IPS-18a (cell line): ENCODE results near the gene APBA2.

Experiments
- H3K27ac ChIP-seq: one replicate; pipeline ENCODE4 v1.5.1; 2013; ENCODE audit warnings: low read length
- H3K27me3 ChIP-seq: one replicate; pipeline ENCODE4 v1.6.1; 2013; ENCODE audit warnings: mild to moderate bottlenecking, low read length; ENCODE audit not compliant: control insufficient read depth, insufficient read depth
- H3K36me3 ChIP-seq: one replicate; pipeline ENCODE4 v1.6.1; 2013; ENCODE audit warnings: low read depth, low read length; ENCODE audit not compliant: control insufficient read depth
- H3K4me1 ChIP-seq: one replicate; pipeline ENCODE4 v1.6.1; 2013; ENCODE audit warnings: low read depth, low read length; ENCODE audit not compliant: control insufficient read depth
- H3K4me3 ChIP-seq: one replicate; pipeline ENCODE4 v1.5.1; 2013; ENCODE audit warnings: low read length
- H3K9ac ChIP-seq: one replicate; pipeline ENCODE4 v1.6.1; 2013; ENCODE audit warnings: mild to moderate bottlenecking, low read length, moderate library complexity
- H3K9me3 ChIP-seq: one replicate; pipeline ENCODE4 v1.6.1; 2013; ENCODE audit warnings: low read depth, low read length; ENCODE audit not compliant: control insufficient read depth

The APBA2 gene

DNA sequence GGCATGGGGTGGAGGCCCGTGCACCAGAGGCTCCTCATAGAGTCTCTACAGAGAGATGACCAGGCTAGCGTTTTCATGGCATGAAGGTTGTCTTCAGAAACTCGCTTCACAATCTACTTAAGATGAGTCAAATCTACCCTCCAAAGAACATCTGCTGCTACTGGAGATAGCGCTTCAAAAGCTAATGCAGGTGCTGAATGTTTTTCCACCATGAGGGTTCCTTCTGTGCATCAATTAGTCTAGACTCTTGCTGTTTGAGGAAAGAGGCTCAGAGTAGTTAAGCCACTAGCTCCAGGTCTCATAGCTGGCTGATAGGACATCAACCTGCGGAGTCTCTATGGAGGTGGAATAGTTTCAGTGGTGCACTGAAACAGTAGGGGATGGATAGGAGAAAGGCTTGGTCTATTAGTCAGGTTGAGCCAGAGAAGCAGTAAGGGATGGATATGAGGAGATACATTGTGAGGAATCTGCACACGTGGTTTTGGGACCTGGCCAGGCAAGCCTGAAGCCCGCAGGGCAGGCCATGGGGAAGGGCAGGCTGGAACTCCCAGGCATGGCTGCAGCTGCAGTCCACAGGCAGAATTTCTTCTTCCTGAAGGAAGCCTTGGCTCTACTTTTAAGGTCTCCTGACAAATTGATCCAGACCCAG is 117.5 kb downstream of the APBA2 start:
- Histone ChIP-seq H3K9ac (no peak overlapping the region), H3K36me3 (no peaks in the 10 kb centered on the region), H3K4me1 (no peaks in the 10 kb centered on the region), H3K27me3 (no peaks in the 10 kb centered on the region), H3K9me3 (no peaks in the 10 kb centered on the region), H3K4me3 (no peak overlapping the region), H3K27ac (no peak overlapping the region)

DNA sequence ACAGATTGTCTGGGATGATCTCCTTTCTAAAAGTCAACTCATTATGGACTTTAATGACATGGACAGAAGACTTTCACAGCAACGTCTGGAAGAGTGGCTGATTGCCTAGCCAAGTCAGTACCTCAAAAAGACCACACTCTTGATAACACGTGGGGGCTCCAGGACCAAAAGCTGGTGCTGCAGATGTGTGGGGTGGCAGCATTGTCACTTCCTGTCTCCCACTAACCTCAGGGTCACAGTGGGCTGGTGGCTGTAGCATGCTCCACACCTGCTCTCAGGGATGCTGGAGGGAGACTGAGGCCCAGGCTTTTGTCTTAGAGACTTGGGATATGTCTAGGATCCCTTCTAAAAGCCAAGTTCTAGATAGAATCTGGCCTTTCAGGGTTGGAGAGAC is 118.1 kb downstream of the APBA2 start:
- no peaks in the 10 kb centered on the region for H3K4me1 ChIP-seq
- H3K27ac ChIP-seq, result no peak overlapping the region
- H3K36me3 ChIP-seq, result no peaks in the 10 kb centered on the region
- no peak overlapping the region for H3K9ac ChIP-seq
- H3K27me3 ChIP-seq, result no peaks in the 10 kb centered on the region
- no peak overlapping the region for H3K4me3 ChIP-seq
- no peaks in the 10 kb centered on the region for H3K9me3 ChIP-seq

DNA sequence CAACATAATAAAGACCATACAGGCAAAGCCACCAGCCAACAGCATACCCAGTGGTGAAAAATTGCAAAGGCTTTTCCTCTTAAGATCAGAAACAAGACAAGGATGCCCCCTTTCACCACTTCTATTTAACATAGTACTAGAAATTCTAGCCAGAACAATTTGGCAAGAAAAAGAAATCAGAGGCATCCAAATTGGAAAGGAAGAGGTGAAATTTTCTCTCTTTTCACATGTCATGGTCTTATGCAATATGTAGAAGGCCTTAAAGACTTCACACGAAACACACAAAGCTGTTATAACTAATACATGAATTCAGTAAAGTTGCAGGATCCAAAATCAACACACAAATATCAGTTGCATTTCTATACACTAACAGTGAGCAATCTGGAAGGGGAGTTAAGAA is 120.2 kb downstream of the APBA2 start:
- Histone ChIP-seq H3K9me3 (no peaks in the 10 kb centered on the region), H3K36me3 (no peaks in the 10 kb centered on the region), H3K4me3 (no peak overlapping the region), H3K27ac (no peak overlapping the region), H3K9ac (no peak overlapping the region), H3K4me1 (no peaks in the 10 kb centered on the region), H3K27me3 (no peaks in the 10 kb centered on the region)

DNA sequence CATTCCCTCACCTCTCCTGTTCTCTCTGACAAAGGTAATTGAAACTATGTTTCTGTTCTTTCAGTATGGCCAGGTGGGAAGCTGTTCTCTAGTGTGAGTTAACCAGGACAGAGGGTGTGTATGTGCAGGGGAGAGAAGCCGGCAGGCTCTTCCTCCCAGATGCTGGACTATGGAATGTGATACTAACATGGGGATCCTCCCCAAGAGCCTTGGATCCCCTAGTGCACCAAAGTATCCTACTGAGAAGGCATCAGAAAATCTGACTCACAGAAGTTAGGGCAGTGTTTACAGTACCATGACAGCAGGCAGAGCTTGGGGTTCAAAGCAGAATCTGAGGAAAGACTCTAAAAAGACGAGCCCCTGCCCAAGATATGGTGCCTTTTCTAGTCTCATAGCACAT is 123.1 kb downstream of the APBA2 start:
- Histone ChIP-seq H3K4me3 (no peak overlapping the region), H3K9ac (no peak overlapping the region), H3K9me3 (no peaks in the 10 kb centered on the region), H3K27me3 (no peaks in the 10 kb centered on the region), H3K4me1 (no peaks in the 10 kb centered on the region), H3K27ac (no peak overlapping the region), H3K36me3 (no peaks in the 10 kb centered on the region)

DNA sequence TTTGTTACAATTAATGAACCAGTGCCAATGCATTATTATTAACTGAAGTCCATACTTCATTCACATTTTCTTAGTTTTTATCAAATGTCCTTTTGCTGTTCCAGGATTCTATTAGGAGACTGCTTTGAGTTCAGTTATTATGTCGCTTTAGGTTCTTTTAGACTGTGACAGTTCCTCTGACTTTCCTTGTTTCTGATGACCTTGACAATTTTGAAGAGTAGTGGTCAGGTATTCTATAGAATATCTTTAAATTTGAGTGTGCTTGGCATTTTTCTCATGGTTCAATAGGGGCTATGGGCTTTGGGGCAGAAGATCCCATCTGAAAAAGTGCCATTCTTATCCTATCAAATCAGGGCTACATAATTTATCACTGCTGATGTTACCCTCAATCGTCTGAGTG is 126.3 kb downstream of the APBA2 start:
- H3K27me3 ChIP-seq, result no peaks in the 10 kb centered on the region
- no peaks in the 10 kb centered on the region for H3K36me3 ChIP-seq

DNA sequence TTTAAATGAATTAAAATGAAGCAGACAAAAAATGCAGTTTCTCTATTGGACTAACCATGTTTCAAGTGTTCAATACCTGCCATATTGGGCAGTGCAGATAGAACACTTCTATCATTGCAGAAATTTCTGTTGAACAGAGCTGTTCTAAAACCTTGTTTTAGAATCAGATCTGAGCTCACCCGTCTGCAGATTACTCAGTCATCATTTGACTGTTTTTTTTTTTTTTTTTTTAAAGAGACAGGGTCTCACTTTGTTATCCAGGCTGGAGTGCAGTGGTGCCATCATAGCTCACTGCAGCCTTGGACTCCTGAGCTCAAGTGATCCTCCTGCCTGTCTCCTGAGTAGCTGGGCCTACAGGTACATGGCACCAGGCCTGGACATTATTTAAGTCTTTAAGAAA is 128.7 kb downstream of the APBA2 start:
- no peak overlapping the region for H3K27ac ChIP-seq
- H3K9ac ChIP-seq, result no peak overlapping the region
- no peaks in the 10 kb centered on the region for H3K27me3 ChIP-seq
- no peaks in the 10 kb centered on the region for H3K36me3 ChIP-seq
- no peak overlapping the region for H3K4me3 ChIP-seq
- no peaks in the 10 kb centered on the region for H3K9me3 ChIP-seq
- peaks cover 8% of the 10 kb centered on the region for H3K4me1 ChIP-seq

More for the DNA sequence above, 126.3 kb downstream of the APBA2 start:
- Histone ChIP-seq H3K9ac (no peak overlapping the region), H3K9me3 (no peaks in the 10 kb centered on the region), H3K4me3 (no peak overlapping the region), H3K27ac (no peak overlapping the region), H3K4me1 (no peaks in the 10 kb centered on the region)

DNA sequence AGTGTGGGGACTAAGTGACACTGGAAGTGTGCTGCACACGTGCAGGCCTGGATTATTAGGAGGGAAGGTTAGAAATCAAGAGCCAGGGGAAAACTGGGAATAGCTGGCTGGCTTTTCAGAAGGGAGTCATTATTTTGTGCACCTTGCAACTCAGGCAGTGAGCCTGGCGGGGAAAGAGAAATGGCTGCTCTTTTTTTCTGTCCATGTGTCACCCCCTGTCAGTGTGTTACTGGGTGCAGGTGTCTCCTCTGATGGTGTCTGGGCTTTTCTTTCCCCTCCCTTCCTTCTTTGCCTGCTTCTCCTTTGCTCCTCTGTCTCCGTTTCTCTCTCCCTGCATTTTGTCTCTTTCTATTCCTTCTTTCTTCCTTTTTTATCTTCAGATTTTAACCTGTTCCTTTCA is 130.7 kb downstream of the APBA2 start:
- Histone ChIP-seq H3K27me3 (no peaks in the 10 kb centered on the region), H3K9me3 (no peaks in the 10 kb centered on the region), H3K9ac (no peak overlapping the region), H3K27ac (no peak overlapping the region), H3K4me1 (peaks cover 8% of the 10 kb centered on the region), H3K4me3 (no peak overlapping the region), H3K36me3 (no peaks in the 10 kb centered on the region)

DNA sequence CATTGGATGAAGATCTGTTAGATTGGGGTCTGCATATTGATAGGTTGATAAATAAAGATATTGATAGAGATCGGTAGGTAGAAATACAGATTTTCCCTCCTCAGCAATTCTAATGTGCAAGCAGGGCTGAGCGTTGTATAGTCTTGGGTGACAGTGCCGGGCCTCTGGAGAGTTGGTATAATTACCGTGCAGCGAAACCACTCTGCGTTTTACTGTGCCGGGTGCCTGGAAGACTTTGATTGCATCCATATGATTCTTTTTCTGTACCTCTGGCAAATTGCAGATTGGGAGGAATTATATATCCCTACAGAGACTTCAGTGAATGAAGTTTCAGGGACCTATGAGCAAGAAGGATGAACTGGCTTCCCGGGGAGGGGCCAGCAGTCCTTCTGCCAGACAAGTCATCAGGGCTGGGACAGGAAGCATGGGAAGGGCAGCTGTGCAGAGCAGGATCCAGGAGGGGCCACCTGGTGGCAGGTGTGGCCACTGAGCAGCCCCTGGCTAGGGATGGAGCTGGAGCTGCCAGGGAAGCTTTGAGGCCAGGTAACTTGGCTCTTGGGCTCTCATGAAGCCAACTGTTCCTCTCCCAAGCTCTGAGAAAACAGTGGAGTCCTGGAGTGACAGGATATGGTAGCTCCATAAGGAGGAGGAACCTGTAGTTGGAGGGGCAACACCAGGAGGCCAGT is 132.5 kb downstream of the APBA2 start:
- H3K9ac ChIP-seq, result no peak overlapping the region

DNA sequence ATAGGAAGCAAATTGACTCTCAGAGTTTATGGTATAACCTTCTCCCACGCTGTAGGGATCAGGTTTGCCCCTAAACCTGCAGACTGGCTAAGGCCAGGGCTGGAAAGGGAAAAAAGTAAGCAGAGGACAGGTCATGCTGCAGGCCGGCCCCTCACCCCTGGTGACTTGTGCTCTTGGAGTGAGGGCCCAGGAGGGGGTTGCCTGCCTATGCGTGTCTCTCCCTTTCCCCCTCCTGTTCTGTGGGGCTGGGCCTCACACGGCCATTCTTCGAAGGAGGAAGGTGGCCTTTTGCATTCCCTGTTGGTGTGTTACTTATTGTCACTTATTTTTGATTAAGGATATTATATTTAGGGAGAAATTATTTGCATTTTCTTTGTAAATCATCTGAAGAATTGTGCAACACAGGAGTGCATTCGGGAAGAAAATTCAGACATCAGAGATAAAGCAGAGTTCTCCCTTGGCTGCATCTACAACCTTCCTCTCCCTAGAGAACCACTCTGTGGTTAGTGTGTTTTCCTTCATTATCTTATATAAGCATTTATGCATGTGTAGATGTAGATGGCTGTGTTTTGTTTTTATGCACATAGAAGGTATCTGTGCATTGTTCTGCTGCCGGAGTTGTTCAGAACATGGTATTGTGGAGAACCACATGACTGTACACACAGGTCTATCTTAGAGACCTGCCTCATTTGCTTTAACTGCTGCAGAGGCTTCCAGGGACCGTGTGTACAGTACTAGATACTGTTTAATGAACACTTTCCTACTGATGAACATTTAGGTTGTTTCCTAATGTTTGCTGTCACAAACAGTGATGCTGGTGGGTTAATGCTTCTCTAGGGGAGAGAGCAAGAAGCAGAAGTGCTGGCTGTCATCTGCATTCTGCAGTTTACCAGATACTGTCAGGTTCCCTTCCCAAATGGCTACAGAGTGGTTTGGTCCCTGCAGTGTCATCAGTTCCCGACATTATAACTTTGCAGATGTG is 133.5 kb downstream of the APBA2 start:
- no peak overlapping the region for H3K27ac ChIP-seq
- H3K27me3 ChIP-seq, result no peaks in the 10 kb centered on the region
- no peak overlapping the region for H3K4me3 ChIP-seq
- H3K4me1 ChIP-seq, result peaks cover 8% of the 10 kb centered on the region
- H3K9ac ChIP-seq, result no peak overlapping the region
- H3K9me3 ChIP-seq, result no peaks in the 10 kb centered on the region
- H3K36me3 ChIP-seq, result no peaks in the 10 kb centered on the region

More for the DNA sequence above, 132.5 kb downstream of the APBA2 start:
- H3K4me3 ChIP-seq, result no peak overlapping the region
- no peaks in the 10 kb centered on the region for H3K27me3 ChIP-seq
- no peaks in the 10 kb centered on the region for H3K9me3 ChIP-seq
- peaks cover 8% of the 10 kb centered on the region for H3K4me1 ChIP-seq
- H3K36me3 ChIP-seq, result no peaks in the 10 kb centered on the region
- no peak overlapping the region for H3K27ac ChIP-seq

DNA sequence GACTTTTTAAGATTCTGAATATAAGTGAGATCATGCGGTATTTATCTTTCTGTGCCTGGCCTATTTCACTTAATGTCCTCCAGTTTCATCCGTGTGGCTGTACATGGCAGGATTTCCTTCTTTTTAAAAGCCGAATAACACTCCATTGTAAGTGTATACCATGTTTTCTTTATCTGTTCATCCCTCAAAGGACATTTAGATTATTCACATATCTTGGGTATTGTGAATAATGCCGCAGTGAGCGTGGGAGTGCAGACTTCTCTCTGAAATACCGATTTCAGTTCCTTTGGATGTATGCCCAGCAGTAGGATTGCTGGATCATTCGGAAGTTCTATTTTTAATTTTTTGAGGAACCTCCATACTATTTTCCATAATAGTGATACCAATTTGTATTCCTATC is 136.1 kb downstream of the APBA2 start:
- no peaks in the 10 kb centered on the region for H3K9me3 ChIP-seq
- no peaks in the 10 kb centered on the region for H3K36me3 ChIP-seq
- no peak overlapping the region for H3K9ac ChIP-seq
- no peak overlapping the region for H3K4me3 ChIP-seq
- H3K4me1 ChIP-seq, result peaks cover 8% of the 10 kb centered on the region
- H3K27me3 ChIP-seq, result no peaks in the 10 kb centered on the region
- no peak overlapping the region for H3K27ac ChIP-seq

DNA sequence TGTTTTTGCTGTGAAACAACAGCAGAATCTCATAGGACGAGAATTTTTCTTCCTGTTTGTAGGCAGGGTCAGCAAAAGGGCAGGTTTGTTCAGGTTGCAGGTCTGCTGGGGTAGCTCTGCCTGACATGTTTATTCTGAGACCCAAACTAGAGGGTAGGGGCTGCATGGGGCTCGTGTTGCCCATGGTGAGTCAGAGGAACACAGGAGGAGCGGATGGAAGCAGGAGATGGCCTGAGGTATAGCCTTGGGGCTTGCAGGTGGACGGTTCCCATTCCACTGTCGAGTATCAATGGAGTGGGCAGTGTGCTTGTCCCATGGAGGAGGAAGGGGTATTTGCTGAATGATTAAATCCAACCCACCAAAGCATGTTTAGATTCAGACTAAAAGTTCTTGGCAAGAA is 138.9 kb downstream of the APBA2 start:
- Histone ChIP-seq H3K9ac (no peak overlapping the region), H3K4me3 (no peak overlapping the region), H3K27ac (no peak overlapping the region), H3K36me3 (no peaks in the 10 kb centered on the region), H3K9me3 (no peaks in the 10 kb centered on the region), H3K27me3 (no peaks in the 10 kb centered on the region), H3K4me1 (no peaks in the 10 kb centered on the region)
